Progenitor cell of endocrine pancreas (in vitro differentiated cells): ENCODE measurements around the gene CGREF1. TPM values are rescaled to one million over a fixed set of nuclear protein-coding genes. Genes with fewer than 3 reads are reported as not detected.

Experiments
- DNase-seq: peaks from one replicate; pipeline ENCODE4 v3.0.0; 2021; ENCODE audit warnings: low spot score; ENCODE audit not compliant: unreplicated experiment
- H3K27ac Mint-ChIP-seq: 2 replicates; pipeline ENCODE4 v1.8.0; 2021; ENCODE audit warnings: mild to moderate bottlenecking, moderate library complexity, mixed read lengths
- H3K27me3 Mint-ChIP-seq: 2 replicates; pipeline ENCODE4 v1.8.0; 2021; ENCODE audit warnings: mixed read lengths
- H3K36me3 Mint-ChIP-seq: 2 replicates; pipeline ENCODE4 v1.8.0; 2022; ENCODE audit warnings: mixed read lengths; ENCODE audit not compliant: insufficient read depth
- H3K4me1 Mint-ChIP-seq: 2 replicates; pipeline ENCODE4 v1.8.0; 2021; ENCODE audit warnings: low read depth, mixed read lengths
- H3K4me3 Mint-ChIP-seq: 2 replicates; pipeline ENCODE4 v1.8.0; 2021; ENCODE audit warnings: low read depth, mild to moderate bottlenecking, moderate library complexity, mixed read lengths
- H3K9me3 Mint-ChIP-seq: 2 replicates; pipeline ENCODE4 v1.8.0; 2021; ENCODE audit warnings: low read depth, mixed read lengths
- CTCF ChIP-seq: fragments of 200-600 bp; sonication (generic); IDR thresholded peaks from one replicate; pipeline ENCODE4 v1.5.0; 2021; ENCODE audit warnings: antibody characterized with exemption, mild to moderate bottlenecking; ENCODE audit not compliant: unreplicated experiment
- total RNA-seq: library from RNA; stranded (reverse); gene quantifications from 2 replicates; pipeline ENCODE4 v1.2.1, GENCODE V29; 2021

CGREF1 gene
- total RNA-seq, 1 donor from 2014 or later = 0.31 TPM

DNA sequence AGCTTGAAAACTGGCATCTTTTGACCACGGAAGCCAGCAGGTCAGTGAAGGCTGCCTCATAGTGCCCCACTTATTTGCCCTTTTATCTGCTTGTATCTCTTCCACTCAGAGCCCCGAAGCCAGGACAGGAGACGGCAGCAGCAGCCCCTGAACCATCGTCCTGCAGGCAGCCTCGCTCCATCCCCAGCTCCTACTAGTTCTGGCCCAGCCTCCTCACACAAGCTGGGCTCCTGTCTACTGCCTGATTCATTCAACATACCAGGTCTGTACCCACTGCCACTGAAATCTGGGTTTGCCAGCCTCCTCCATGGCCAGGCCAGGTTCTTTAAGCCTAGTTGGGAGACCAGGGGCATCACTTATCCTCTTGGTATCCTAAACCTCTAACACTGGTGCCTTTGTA is 51.5 kb downstream of the CGREF1 start:
- H3K4me3 Mint-ChIP-seq = no peak overlapping the region

DNA sequence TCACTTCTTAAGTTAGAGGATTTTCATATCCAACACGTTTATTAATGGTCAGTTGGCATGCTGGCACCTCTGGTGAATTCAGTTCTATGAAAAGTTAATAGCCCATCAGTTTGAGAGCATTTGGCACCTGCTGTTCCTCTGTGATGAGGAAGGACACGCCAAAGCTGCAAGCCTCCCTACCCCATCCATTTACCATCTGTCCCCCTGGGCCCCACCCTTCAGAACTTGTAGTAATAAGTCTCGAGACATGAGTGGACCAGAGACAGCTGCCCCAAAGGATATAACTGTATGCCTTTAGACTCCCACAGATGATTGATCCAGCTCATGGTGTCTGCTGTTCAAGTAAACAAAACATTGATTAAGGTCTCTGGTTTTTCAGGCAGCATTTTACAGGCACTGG is 53.8 kb downstream of the CGREF1 start:
- Mint-ChIP-seq H3K27ac (no peak overlapping the region), H3K9me3 (no peaks in the 10 kb centered on the region)

More for the DNA sequence above, 51.5 kb downstream of the CGREF1 start:
- H3K4me1 Mint-ChIP-seq = peaks cover 12% of the 10 kb centered on the region
- TF ChIP-seq CTCF = no peak
- H3K36me3 Mint-ChIP-seq = peaks cover 15% of the 10 kb centered on the region
- no peaks in the 10 kb centered on the region for H3K27me3 Mint-ChIP-seq
- H3K27ac Mint-ChIP-seq = peak overlapping the region; percentile 62
- no peak for DNase-seq
- no peaks in the 10 kb centered on the region for H3K9me3 Mint-ChIP-seq

DNA sequence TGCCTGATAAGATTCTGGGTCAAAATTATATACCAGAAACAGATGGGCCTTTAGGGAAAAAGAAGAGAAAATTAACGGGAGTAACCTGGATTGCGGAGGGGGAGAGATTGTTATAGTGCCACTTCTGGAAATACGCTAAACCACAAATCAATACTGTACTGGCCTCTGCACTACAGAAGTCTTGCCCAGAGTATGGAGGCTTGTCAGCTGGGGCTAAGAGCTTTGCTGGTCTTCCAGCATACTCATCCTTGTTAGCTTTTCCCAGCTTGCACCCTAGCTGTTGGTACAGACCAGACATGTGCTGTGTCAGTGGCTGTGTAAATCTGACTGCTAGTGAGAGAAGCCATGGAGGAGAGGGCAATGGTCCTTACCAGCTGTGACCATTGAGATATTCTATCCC is 58.6 kb downstream of the CGREF1 start:
- H3K4me3 Mint-ChIP-seq = no peak overlapping the region
- no peak for DNase-seq
- H3K36me3 Mint-ChIP-seq = peaks cover 10% of the 10 kb centered on the region
- no peaks in the 10 kb centered on the region for H3K27me3 Mint-ChIP-seq
- H3K27ac Mint-ChIP-seq = no peak overlapping the region
- no peaks in the 10 kb centered on the region for H3K9me3 Mint-ChIP-seq
- no peaks in the 10 kb centered on the region for H3K4me1 Mint-ChIP-seq
- TF ChIP-seq CTCF = no peak

More for the DNA sequence above, 53.8 kb downstream of the CGREF1 start:
- Mint-ChIP-seq H3K27me3 (no peaks in the 10 kb centered on the region), H3K4me3 (no peak overlapping the region), H3K4me1 (peaks cover 2% of the 10 kb centered on the region), H3K36me3 (peaks cover 17% of the 10 kb centered on the region)
- DNase-seq = no peak
- TF ChIP-seq CTCF = no peak

DNA sequence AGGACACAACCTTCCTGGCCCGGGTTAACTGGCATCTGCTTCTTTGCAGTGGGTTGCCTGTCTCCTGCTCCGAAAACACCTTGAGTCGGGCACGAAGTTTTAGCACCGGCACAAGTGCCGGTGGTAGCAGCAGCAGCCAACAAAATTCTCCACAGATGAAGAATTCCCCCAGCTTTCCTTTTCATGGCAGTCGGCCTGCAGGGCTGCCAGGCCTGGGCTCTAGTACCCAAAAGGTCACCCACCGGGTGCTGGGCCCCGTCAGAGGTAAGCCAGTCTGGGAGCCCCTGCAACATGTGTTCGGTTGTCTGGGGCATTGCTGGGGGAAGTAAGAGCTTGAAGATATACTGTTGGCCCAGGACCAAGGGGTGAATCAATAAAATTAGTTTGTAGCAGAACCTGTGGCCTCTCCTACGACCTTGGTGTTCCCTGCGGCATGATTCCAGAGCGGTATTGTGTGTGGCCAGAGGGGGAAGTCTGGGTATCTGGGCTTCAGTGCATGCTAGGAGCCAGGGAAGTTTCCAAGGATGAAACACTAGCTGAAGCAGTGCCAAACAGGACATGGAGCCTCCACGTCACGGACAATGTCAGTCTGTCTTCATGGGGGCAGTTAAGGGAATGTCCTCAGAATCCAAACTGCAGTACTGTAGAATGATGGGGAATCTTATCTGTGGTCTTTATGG is 59.6 kb downstream of the CGREF1 start:
- no peak for DNase-seq
- Mint-ChIP-seq H3K4me1 (no peaks in the 10 kb centered on the region), H3K36me3 (peaks cover 14% of the 10 kb centered on the region), H3K27ac (no peak overlapping the region), H3K9me3 (no peaks in the 10 kb centered on the region), H3K27me3 (no peaks in the 10 kb centered on the region), H3K4me3 (no peak overlapping the region)
- no peak for TF ChIP-seq CTCF

DNA sequence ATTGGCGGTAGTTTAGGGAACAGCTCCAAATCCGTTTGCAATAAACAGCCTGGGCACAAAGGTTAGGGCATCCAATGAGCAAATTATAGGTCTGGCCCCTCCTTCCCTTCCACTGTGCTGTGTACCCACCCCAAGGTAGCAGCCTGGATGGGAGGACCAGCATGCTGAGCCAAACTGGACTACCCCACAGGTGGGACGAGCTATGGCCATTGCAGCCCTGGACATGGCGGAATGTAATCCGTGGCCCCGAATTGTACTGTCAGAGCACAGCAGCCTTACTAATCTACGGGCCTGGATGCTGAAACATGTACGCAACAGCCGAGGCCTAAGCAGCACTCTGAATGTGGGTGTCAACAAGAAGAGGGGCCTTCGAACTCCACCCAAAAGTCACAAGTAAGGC is 60.7 kb downstream of the CGREF1 start:
- Mint-ChIP-seq H3K27ac (no peak overlapping the region), H3K4me3 (no peak overlapping the region), H3K9me3 (no peaks in the 10 kb centered on the region), H3K4me1 (no peaks in the 10 kb centered on the region), H3K27me3 (no peaks in the 10 kb centered on the region), H3K36me3 (peaks cover 18% of the 10 kb centered on the region)
- DNase-seq = no peak
- TF ChIP-seq CTCF = no peak
